ENCODE data around the gene ELMO1.

Gene ELMO1

GRCh38 chr7:37342176-37342687 is 106.4 kb downstream of the ELMO1 start:
- DNase-seq = no peak

- DNase-seq = no peak
Observed at GRCh38 chr7:37341033-37341630, 107.5 kb downstream of the ELMO1 start.

- no peak for DNase-seq
Observed at GRCh38 chr7:37338966-37339365, 109.7 kb downstream of the ELMO1 start.

GRCh38 chr7:37337522-37337921 is 111.1 kb downstream of the ELMO1 start:
- DNase-seq = no peak

GRCh38 chr7:37336259-37336658 is 112.4 kb downstream of the ELMO1 start:
- DNase-seq = no peak

- DNase-seq = no peak
Observed at GRCh38 chr7:37333075-37333474, 115.6 kb downstream of the ELMO1 start.

GRCh38 chr7:37332243-37333016 is 116.2 kb downstream of the ELMO1 start:
- DNase-seq = no peak

GRCh38 chr7:37330775-37331174 is 117.9 kb downstream of the ELMO1 start:
- no peak for DNase-seq

- DNase-seq = no peak
Observed at GRCh38 chr7:37329940-37330339, 118.7 kb downstream of the ELMO1 start.

GRCh38 chr7:37327288-37327687 is 121.4 kb downstream of the ELMO1 start:
- no peak for DNase-seq

- DNase-seq = no peak
Observed at GRCh38 chr7:37323966-37324365, 124.7 kb downstream of the ELMO1 start.

GRCh38 chr7:37322831-37323230 is 125.8 kb downstream of the ELMO1 start:
- DNase-seq = no peak

- no peak for DNase-seq
Observed at GRCh38 chr7:37320848-37321468, 127.7 kb downstream of the ELMO1 start.

- no peak for DNase-seq
Observed at GRCh38 chr7:37320140-37320847, 128.4 kb downstream of the ELMO1 start.

GRCh38 chr7:37318541-37318940 is 130.1 kb downstream of the ELMO1 start:
- DNase-seq = no peak

GRCh38 chr7:37315772-37316715 is 132.6 kb downstream of the ELMO1 start:
- no peak for DNase-seq

- DNase-seq = no peak
Observed at GRCh38 chr7:37312608-37313007, 136.1 kb downstream of the ELMO1 start.

GRCh38 chr7:37311355-37311754 is 137.3 kb downstream of the ELMO1 start:
- no peak for DNase-seq

GRCh38 chr7:37310327-37311080 is 138.2 kb downstream of the ELMO1 start:
- DNase-seq = no peak

- DNase-seq = no peak
Observed at GRCh38 chr7:37309493-37309892, 139.2 kb downstream of the ELMO1 start.

GRCh38 chr7:37304921-37305320 is 143.7 kb downstream of the ELMO1 start:
- no peak for DNase-seq

Data from COR-L47 (cell line).